Stimulated activated CD4-positive, alpha-beta T cell treated with anti-CD3 and anti-CD28 coated beads, Interleukin-2, amount 100 ng/mL, for 48 hours (primary cell): ENCODE data around the gene OBP2A.

Experiments
- DNase-seq, 2 donors: peaks; one replicate each; pipeline ENCODE4 v3.0.0-alpha.2; 2020

OBP2A gene

GRCh38 chr9:135580664-135581380 is 34.9 kb downstream of the OBP2A start:
- DNase-seq = no peak

GRCh38 chr9:135581636-135582426 is 35.9 kb downstream of the OBP2A start:
- DNase-seq = no peak

GRCh38 chr9:135582541-135582940 is 36.6 kb downstream of the OBP2A start:
- DNase-seq = no peak

GRCh38 chr9:135582966-135583687 is 37.2 kb downstream of the OBP2A start:
- no peak for DNase-seq

- DNase-seq = no peak
Observed at GRCh38 chr9:135583688-135584011, 37.7 kb downstream of the OBP2A start.

GRCh38 chr9:135584371-135584770 is 38.4 kb downstream of the OBP2A start:
- no peak for DNase-seq

DNA sequence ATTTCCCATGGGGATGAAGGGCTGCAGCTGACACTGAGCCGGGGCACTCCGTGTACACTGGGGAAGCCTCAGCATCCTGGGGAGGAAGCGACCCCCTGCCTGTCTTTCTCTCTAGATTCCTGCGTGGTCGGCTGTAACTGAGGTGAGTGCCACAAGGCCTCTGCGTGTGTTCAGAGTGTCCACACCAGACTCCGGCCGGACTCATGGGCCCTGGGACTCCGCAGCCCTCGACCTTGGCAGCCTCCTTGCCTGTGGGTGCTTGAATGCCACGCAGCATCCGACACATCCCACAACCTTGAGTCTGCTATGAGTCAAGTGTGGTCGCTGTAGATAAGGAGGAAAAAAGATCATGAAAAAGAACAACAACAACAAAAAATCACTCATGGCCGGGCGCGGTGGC is 39.0 kb downstream of the OBP2A start:
- DNase-seq = no peak

DNA sequence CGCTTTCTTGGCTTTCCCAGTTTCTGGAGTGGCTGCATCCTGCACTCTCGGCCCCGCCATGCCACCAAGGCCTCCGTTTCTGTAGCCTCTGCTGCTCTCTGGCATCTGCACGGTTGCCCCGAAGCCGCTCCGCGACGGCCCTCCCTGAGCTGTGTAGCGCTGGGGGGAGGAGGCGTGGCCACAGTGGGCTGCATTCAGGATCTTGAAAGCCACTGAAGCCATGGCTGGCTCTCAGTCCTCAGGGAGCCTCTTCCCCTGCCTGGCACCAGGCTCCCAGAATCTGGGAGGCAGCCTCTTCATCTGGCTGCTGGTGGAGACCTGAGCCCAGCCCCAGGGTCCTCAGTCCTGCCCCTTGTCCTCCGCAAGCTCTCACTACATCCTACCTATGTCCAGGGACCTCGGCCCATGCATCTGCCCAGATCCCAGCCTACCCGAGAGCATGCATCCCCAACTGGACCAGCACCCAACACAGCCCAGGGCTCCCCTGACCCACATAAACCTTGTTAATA is 40.7 kb downstream of the OBP2A start:
- DNase-seq = no peak

- no peak for DNase-seq
Observed at GRCh38 chr9:135587658-135588057, 41.7 kb downstream of the OBP2A start.

GRCh38 chr9:135588371-135588770 is 42.4 kb downstream of the OBP2A start:
- no peak for DNase-seq

DNA sequence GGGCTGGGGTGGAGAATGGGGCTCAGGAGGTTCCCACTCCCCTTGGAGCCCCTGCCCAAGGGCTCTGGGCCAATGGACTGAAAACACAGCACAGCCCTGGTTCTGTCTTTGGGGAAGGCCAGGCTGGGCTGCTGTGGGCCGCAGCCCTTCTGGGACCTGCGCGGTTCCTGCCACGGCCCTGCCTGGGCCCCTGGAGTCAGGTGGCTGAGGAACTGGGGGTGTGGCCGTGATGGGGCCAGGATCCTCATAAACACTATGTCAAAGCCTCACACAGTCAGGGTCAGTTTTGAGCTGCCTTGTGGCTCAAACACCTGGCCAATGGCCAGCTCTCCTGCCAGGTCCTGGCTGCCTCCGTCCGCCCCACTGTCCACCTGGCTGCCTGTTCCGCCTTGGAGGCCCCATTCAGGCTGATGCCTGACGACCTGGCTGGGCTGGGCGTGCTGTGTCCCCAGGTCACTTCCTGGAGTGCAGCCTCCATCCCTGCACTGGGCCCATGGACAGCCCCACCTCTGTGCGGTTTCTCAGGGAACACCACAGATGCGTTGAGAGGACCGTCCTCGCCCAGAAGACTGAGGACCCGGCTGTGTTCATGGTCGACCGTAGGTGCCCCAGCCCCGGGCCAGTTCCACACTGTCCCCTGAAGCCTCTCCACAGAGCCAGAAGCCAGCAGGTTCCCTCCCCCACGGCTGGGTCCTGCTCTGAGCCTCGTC is 43.1 kb downstream of the OBP2A start:
- no peak for DNase-seq

DNA sequence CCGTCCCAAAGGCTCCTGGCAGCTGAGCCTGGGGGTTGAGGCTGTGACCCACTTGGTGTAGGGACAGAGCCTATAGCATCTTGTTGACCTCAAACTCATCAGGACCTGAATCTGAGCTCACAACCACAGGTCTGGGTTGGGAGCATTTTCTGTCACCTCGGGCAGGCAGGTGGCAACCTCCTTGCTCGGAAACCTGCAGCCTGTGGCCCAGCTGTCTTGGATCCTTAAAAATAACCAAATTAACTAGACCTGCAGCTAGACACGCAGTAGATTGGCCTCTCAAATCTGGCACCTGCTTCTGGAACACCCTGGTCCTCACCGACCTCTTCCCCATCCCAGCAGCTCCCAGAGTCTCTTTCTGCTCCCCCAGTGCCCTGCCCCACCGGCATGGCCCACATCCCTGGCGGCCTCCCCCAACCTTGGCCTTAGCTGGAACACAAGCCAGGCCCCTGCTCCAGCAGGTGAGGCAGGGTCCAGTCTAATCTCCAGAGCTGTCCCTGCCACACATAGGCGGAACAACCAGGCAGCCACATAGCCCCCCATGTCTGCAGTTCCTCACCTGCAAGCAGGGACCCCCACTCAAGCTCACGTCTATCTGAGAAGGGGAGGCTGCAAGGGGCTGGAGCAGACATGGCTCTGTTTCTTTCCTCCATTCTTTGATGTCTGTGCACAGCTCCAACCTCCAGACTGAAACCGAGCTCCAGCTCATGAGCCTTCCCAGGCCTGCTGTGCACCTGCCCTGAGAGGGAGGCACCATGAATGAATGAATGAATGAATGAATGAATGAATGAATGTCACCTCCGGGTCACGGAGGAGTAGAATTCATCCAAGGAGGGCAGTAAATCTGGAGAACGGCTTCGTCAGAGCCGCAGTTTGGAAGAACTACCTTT is 43.9 kb downstream of the OBP2A start:
- DNase-seq = no peak

DNA sequence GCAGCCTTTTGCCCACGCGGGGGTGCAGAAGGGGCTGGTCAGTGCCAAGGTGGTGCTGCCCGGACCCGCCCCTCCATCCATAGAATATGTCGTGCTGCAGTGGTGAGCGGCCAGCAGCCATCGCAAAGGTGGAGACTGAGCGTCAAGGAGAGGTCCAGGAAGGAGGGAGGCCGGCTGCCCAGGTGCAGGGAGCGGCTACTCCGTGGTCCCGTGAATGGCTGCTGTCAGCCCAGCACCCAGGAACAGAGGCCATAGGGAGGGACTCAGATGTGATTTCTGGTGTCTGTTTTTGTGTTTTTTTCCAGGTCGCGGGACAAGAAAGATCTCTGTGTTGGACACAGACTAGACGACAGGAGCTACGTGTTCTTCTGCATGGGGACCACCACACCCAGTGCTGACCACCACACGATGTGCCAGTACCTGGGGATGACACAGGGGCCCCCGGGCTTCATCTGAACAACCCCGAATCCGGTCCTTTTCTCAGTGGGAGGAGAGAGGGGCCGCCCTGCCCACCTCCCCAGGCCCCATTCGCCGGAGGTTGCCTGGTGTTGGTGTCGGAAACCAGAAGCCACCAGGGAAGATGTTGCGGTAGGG is 44.7 kb downstream of the OBP2A start:
- DNase-seq = no peak

DNA sequence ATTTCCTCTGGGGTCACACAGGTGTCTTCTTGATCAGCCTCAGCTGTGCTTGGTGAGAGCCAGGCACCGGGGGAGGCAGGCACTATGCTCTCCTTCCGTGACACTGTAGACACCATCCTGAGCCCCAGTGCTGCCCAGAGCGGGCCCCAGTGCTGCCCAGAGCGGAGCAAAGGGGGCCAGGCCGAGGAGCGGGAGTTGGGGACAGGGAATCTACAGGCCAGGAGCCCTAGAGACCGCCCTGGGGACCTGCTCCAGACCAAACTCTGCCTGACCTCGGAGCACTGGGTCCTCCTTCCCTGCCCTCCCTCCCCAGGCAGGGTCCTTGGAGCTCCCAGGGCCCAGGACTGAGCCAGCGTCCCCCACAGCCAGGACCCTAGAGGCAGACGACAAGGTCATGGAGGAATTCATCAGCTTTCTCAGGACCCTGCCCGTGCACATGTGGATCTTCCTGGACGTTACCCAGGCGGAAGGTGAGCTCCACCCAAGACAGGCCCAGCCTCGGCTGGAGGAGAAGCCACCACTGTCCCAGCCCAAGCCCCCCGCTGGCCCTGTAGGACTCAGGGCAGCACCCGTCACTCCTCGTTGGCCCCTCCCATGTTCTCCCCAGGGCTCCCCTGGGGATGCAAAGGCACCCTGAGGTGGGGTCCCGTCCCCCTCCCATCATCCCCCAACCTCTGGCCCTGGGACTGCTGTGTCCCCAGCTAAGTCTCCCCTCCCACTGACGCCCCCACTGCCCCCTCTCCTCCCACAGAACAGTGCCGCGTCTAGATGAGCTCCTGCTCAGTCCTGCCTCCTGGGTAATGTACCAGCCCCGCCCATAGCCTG is 45.8 kb downstream of the OBP2A start:
- DNase-seq = no peak

- DNase-seq = no peak
Observed at GRCh38 chr9:135592331-135592590, 46.3 kb downstream of the OBP2A start.

GRCh38 chr9:135592625-135593024 is 46.7 kb downstream of the OBP2A start:
- DNase-seq = no peak

DNA sequence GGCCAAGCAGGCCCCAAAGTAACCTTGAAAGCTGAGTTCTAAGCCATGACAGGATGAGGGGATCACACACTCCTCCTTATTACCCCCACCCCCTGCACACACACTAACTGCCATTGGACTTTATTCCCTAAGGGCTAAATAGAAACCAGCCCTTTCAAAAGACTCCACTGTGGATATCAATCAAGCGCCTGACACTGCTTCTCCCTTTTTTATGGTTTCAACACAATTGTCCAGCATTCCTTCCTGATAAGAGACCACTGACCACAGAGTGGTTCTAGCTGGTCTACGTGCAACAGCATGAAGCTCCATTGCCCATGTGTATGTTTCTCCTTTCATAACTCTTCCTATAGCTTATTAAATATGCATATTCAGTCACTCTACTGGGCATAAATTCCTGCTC is 50.3 kb downstream of the OBP2A start:
- DNase-seq = no peak
